Fibroblast of the aortic adventitia (primary cell): ENCODE results near the gene ICAM5. TPM values are rescaled to one million over a fixed set of nuclear protein-coding genes. Genes with fewer than 3 reads are reported as not detected.

Source experiments
- DNase-seq: peaks from one replicate; pipeline ENCODE4 v3.0.0-alpha.2; 2010; ENCODE audit warnings: low read depth
- H3K4me3 ChIP-seq: 2 replicates; pipeline ENCODE4 v1.5.1; 2011; ENCODE audit warnings: low read depth, mild to moderate bottlenecking, control low read depth, low read length, moderate library complexity
- small RNA-seq: library from RNA; depleted of rRNA; stranded (forward); fragments of <200 nt; gene quantifications from one replicate; pipeline ENCODE3, GENCODE V24; 2012
- total RNA-seq: library from RNA; depleted of rRNA; stranded (reverse); fragments of >200 nt; gene quantifications from 2 replicates; pipeline ENCODE4 v1.2.3, GENCODE V29; 2012; ENCODE audit warnings: low replicate concordance
- TF ChIP-seq, protein P1 (sequence below): IDR thresholded peaks from 2 replicates; pipeline ENCODE4 v1.5.1; 2011; ENCODE audit warnings: mild to moderate bottlenecking, low read length, control low read depth, inconsistent platforms; ENCODE audit not compliant: insufficient read depth

Gene ICAM5
- total RNA-seq, 1 donor: 1.2 TPM

DNA sequence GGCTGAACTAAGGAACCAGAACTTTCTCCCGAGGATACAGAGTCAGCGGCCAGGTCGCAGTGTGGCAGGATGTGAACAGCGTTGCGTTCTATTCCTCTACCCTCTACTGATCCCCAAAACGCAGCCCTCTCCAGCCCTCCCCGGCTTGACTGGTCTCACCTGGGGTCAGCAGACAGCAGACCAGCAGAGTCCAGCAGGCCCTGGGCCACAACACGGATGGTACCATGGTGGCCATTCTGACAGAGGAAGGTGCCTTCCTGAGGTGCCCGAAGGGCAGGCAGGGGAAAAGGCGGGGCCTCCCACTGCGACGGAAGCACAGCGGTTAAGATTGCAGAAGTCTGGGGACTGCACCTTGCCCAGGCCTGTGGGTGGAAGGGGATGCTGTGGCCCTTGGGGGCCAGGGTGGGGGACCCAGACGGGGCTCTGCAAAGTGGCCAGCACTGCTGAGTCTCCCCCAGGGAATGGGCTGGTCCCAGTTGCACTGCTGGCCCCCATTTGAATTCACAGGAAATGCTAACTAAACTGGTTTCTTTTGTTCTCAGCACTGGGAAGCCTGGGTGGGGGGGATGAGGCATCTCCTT lies 49.7 kb downstream of the ICAM5 start, which contains the start of gene ICAM3:
ICAM3 (minus strand) TSS at position 245 of the 581 bp plus-strand sequence; CDS start at position 235, 10 bp downstream.
- H3K4me3 ChIP-seq: no peak within 1 kb of the TSS
- DNase-seq: no peak
- TF ChIP-seq, protein P1, sequence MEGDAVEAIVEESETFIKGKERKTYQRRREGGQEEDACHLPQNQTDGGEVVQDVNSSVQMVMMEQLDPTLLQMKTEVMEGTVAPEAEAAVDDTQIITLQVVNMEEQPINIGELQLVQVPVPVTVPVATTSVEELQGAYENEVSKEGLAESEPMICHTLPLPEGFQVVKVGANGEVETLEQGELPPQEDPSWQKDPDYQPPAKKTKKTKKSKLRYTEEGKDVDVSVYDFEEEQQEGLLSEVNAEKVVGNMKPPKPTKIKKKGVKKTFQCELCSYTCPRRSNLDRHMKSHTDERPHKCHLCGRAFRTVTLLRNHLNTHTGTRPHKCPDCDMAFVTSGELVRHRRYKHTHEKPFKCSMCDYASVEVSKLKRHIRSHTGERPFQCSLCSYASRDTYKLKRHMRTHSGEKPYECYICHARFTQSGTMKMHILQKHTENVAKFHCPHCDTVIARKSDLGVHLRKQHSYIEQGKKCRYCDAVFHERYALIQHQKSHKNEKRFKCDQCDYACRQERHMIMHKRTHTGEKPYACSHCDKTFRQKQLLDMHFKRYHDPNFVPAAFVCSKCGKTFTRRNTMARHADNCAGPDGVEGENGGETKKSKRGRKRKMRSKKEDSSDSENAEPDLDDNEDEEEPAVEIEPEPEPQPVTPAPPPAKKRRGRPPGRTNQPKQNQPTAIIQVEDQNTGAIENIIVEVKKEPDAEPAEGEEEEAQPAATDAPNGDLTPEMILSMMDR: no peak

DNA sequence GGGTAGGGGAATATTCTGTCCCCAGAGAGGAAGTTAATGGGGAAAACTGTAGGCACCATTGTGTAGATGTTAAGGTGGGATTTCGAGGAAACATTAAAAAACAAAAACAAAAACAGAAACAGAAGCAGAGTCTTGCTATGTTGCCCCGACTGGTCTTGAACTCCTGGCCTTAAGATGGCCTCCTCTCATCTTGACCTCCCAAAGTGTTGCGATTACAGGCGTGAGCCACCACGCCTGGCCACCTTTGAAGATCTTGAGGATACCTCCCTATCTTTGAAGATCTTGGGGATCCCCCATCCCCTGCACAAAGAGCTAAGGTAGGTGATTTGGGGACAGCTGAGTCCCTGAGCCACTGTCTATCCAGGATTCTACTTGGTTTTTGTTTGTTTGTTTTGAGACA lies 50.2 kb downstream of the ICAM5 start:
- no peak for DNase-seq
- TF ChIP-seq, protein P1: no peak
- H3K4me3 ChIP-seq: no peak overlapping the region

DNA sequence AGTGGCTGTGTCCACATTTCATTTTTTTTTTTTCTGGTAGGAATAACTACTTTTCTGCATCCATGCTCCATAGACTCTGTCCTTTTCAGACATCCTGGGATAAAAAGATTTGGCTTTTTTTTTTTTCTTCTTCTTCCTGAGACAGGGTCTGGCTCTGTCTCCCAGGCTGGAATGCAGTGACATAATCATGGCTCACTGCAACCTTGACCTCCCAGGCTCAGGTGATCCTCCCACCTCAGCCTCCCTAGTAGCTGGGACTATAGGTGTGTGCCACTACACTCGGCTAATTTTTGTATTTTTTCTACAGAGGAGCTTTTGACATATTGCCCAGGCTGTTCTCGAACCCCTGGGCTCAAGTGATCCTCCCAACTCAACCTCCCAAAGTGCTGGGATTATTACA lies 53.7 kb downstream of the ICAM5 start:
- H3K4me3 ChIP-seq: no peak overlapping the region
- TF ChIP-seq, protein P1: no peak
- DNase-seq: no peak

DNA sequence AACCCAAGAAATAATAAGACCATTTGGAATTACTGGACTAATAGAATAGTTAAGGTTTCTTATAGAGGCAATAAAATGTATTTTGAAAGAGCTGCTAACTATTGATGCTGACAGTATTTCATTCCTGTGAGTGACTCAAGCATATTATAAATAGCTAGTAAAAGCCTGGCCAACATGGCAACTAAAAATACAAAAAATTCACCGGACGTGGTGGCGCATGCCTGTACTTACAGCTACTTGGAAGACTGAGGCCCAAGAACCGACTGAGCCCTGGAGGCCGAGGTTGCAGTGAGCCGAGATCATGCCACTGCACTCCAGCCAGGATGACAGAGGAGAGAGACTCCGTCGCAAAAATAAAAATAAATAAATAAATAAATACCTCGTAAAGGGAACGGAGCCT lies 55.0 kb downstream of the ICAM5 start:
- TF ChIP-seq, protein P1: no peak
- H3K4me3 ChIP-seq: no peak overlapping the region
- no peak for DNase-seq

Small RNAs within 50 kb of the gene (small RNA-seq; reads per million reads assigned to genes)
- gene AC011511.1 (not detected), gene AC011511.4 (0.25 reads per million)

Other genes with a start within 250 kb of the ICAM5 start
- gene SHFL, start 203.6 kb upstream of the ICAM5 start, total RNA-seq: 18.4 and 22.7 TPM in 2 replicates
- gene ANGPTL6, start 187.3 kb upstream of the ICAM5 start, total RNA-seq: 0.09 and 0.90 TPM in 2 replicates
- 7.8 and 21.8 TPM in 2 replicates for gene PPAN, start 183.6 kb upstream of the ICAM5 start, total RNA-seq
- 0.33 and 3.0 TPM in 2 replicates for gene P2RY11, start 178.3 kb upstream of the ICAM5 start, total RNA-seq
- gene EIF3G, start 170.1 kb upstream of the ICAM5 start, total RNA-seq: 120 and 193 TPM in 2 replicates
- 72.9 and 116 TPM in 2 replicates for gene DNMT1, start 95.0 kb upstream of the ICAM5 start, total RNA-seq
- 9.7 and 44.6 TPM in 2 replicates for gene S1PR2, start 58.6 kb upstream of the ICAM5 start, total RNA-seq
- 23.1 and 33.9 TPM in 2 replicates for gene MRPL4, start 37.7 kb upstream of the ICAM5 start, total RNA-seq
- 6.5 and 45.7 TPM in 2 replicates for gene ICAM1, start 18.8 kb upstream of the ICAM5 start, total RNA-seq
- gene ICAM4, start 3.0 kb upstream of the ICAM5 start, total RNA-seq: 0.27 and 0.98 TPM in 2 replicates
- gene ZGLP1, start 19.9 kb downstream of the ICAM5 start, total RNA-seq: 0.16 and 0.63 TPM in 2 replicates
- 15.1 and 97.6 TPM in 2 replicates for gene FDX2, start 26.1 kb downstream of the ICAM5 start, total RNA-seq
- gene RAVER1, start 43.6 kb downstream of the ICAM5 start, total RNA-seq: 6.5 and 12.0 TPM in 2 replicates
- 1.3 and 8.5 TPM in 2 replicates for gene ICAM3, start 49.7 kb downstream of the ICAM5 start, total RNA-seq
- 25.7 and 51.5 TPM in 2 replicates for gene TYK2, start 90.6 kb downstream of the ICAM5 start, total RNA-seq
- 60.5 and 151 TPM in 2 replicates for gene CDC37, start 113.6 kb downstream of the ICAM5 start, total RNA-seq
- gene PDE4A, start 130.6 kb downstream of the ICAM5 start, total RNA-seq: 1.8 and 7.0 TPM in 2 replicates
- gene KEAP1, start 213.4 kb downstream of the ICAM5 start, total RNA-seq: 62.5 and 130 TPM in 2 replicates
- 0.27 and 0.41 TPM in 2 replicates for gene S1PR5, start 227.5 kb downstream of the ICAM5 start, total RNA-seq